Measurements from ENCODE around the gene RAB1B.
"Not testable (repeated sequence)": the region's sequence is repeated elsewhere in the genome, so short reads cannot be mapped to it uniquely, and the experiment has no call there.

RAB1B gene

GRCh38 chr11:66314561-66315497 lies 46.4 kb downstream of the RAB1B start:
- Histone ChIP-seq H3K9me3 (ENCODE audit: low read depth, low read length) (no peaks in the 10 kb centered on the region), H3K4me3 (peak overlapping the region; percentile 86), H3K27ac (peak overlapping the region; percentile 100; the same call in 1 of the 2 replicates), H3K36me3 (ENCODE audit: insufficient read depth, low read length) (no peaks in the 10 kb centered on the region), H3K9ac (ENCODE audit: insufficient read length) (no peak overlapping the region)
- TF ChIP-seq POLR2AphosphoS5 (IDR thresholded peaks at IDR 0.05; ENCODE audit: borderline replicate concordance, low read depth, low read length) (no peak; the same call in 1 of the 2 replicates), EZH2 (IDR thresholded peaks at IDR 0.05) (no peak), FOXP2 (optimal IDR thresholded peaks at IDR 0.05; ENCODE audit: control extremely low read depth, extremely low read length, insufficient read depth) (no peak)
- no peak for DNase-seq (ENCODE audit: low read depth, low spot score)

GRCh38 chr11:66315498-66315885 lies 47.1 kb downstream of the RAB1B start:
- H3K36me3 ChIP-seq (ENCODE audit: insufficient read depth, low read length) = no peaks in the 10 kb centered on the region
- DNase-seq (ENCODE audit: low read depth, low spot score) = no peak
- H3K9me3 ChIP-seq (ENCODE audit: low read depth, low read length) = no peaks in the 10 kb centered on the region
- TF ChIP-seq POLR2AphosphoS5 (IDR thresholded peaks at IDR 0.05; ENCODE audit: borderline replicate concordance, low read depth, low read length) = no peak
- TF ChIP-seq EZH2 (IDR thresholded peaks at IDR 0.05) = no peak
- TF ChIP-seq FOXP2 (optimal IDR thresholded peaks at IDR 0.05; ENCODE audit: control extremely low read depth, extremely low read length, insufficient read depth) = no peak
- H3K9ac ChIP-seq (ENCODE audit: insufficient read length) = peak overlapping the region; percentile 29
- H3K4me3 ChIP-seq = peak overlapping the region; percentile 86
- H3K27ac ChIP-seq = peak overlapping the region; percentile 100

GRCh38 chr11:66315921-66316811 lies 47.7 kb downstream of the RAB1B start:
- H3K9ac ChIP-seq (ENCODE audit: insufficient read length) = peak overlapping the region; percentile 83
- H3K9me3 ChIP-seq (ENCODE audit: low read depth, low read length) = no peaks in the 10 kb centered on the region
- peak overlapping the region; percentile 100 for H3K27ac ChIP-seq
- H3K36me3 ChIP-seq (ENCODE audit: insufficient read depth, low read length) = no peaks in the 10 kb centered on the region
- TF ChIP-seq FOXP2 (optimal IDR thresholded peaks at IDR 0.05; ENCODE audit: control extremely low read depth, extremely low read length, insufficient read depth) (no peak), EZH2 (IDR thresholded peaks at IDR 0.05) (no peak), POLR2AphosphoS5 (IDR thresholded peaks at IDR 0.05; ENCODE audit: borderline replicate concordance, low read depth, low read length) (no peak)
- no peak for DNase-seq (ENCODE audit: low read depth, low spot score)
- peak overlapping the region; percentile 86 for H3K4me3 ChIP-seq

GRCh38 chr11:66316849-66317251 lies 48.4 kb downstream of the RAB1B start, which contains the start of gene CD248:
Gene CD248, minus strand, starts transcription at chr11:66317044. Its CDS starts 17 bp downstream, at chr11:66317027.
- no peak for DNase-seq (ENCODE audit: low read depth, low spot score)
- H3K36me3 ChIP-seq (ENCODE audit: insufficient read depth, low read length) = no peaks in the 10 kb centered on the region
- peak within 1 kb of the TSS; percentile 83 for H3K9ac ChIP-seq (ENCODE audit: insufficient read length)
- TF ChIP-seq POLR2AphosphoS5 (IDR thresholded peaks at IDR 0.05; ENCODE audit: borderline replicate concordance, low read depth, low read length) (peak; percentile 85), FOXP2 (optimal IDR thresholded peaks at IDR 0.05; ENCODE audit: control extremely low read depth, extremely low read length, insufficient read depth) (no peak), EZH2 (IDR thresholded peaks at IDR 0.05) (no peak)
- peak within 1 kb of the TSS; percentile 86 for H3K4me3 ChIP-seq
- H3K27ac ChIP-seq = peak within 1 kb of the TSS; percentile 100
- no peaks in the 10 kb centered on the region for H3K9me3 ChIP-seq (ENCODE audit: low read depth, low read length)

GRCh38 chr11:66317322-66317722 lies 48.9 kb downstream of the RAB1B start:
- Histone ChIP-seq H3K9me3 (ENCODE audit: low read depth, low read length) (no peaks in the 10 kb centered on the region), H3K9ac (ENCODE audit: insufficient read length) (peak overlapping the region; percentile 83), H3K4me3 (peak overlapping the region; percentile 86), H3K27ac (peak overlapping the region; percentile 100), H3K36me3 (ENCODE audit: insufficient read depth, low read length) (no peaks in the 10 kb centered on the region)
- no peak for DNase-seq (ENCODE audit: low read depth, low spot score)
- no peak for TF ChIP-seq EZH2 (IDR thresholded peaks at IDR 0.05)
- no peak; the same call in 1 of the 2 replicates for TF ChIP-seq POLR2AphosphoS5 (IDR thresholded peaks at IDR 0.05; ENCODE audit: borderline replicate concordance, low read depth, low read length)
- TF ChIP-seq FOXP2 (optimal IDR thresholded peaks at IDR 0.05; ENCODE audit: control extremely low read depth, extremely low read length, insufficient read depth) = no peak

GRCh38 chr11:66317723-66318599 lies 49.5 kb downstream of the RAB1B start:
- TF ChIP-seq POLR2AphosphoS5 (IDR thresholded peaks at IDR 0.05; ENCODE audit: borderline replicate concordance, low read depth, low read length) (peak; percentile 78), FOXP2 (optimal IDR thresholded peaks at IDR 0.05; ENCODE audit: control extremely low read depth, extremely low read length, insufficient read depth) (no peak)
- peak overlapping the region; percentile 86 for H3K4me3 ChIP-seq
- peak; percentile 97 for DNase-seq (ENCODE audit: low read depth, low spot score)
- no peaks in the 10 kb centered on the region for H3K36me3 ChIP-seq (ENCODE audit: insufficient read depth, low read length)
- H3K9me3 ChIP-seq (ENCODE audit: low read depth, low read length) = no peaks in the 10 kb centered on the region
- peak overlapping the region; percentile 100 for H3K27ac ChIP-seq
- peak overlapping the region; percentile 83 for H3K9ac ChIP-seq (ENCODE audit: insufficient read length)

GRCh38 chr11:66318600-66318970 lies 50.1 kb downstream of the RAB1B start:
- no peak for DNase-seq (ENCODE audit: low read depth, low spot score)
- peak overlapping the region; percentile 100 for H3K27ac ChIP-seq
- no peaks in the 10 kb centered on the region for H3K36me3 ChIP-seq (ENCODE audit: insufficient read depth, low read length)
- peak overlapping the region; percentile 83 for H3K9ac ChIP-seq (ENCODE audit: insufficient read length)
- H3K9me3 ChIP-seq (ENCODE audit: low read depth, low read length) = no peaks in the 10 kb centered on the region
- TF ChIP-seq FOXP2 (optimal IDR thresholded peaks at IDR 0.05; ENCODE audit: control extremely low read depth, extremely low read length, insufficient read depth) = no peak
- TF ChIP-seq EZH2 (IDR thresholded peaks at IDR 0.05) = no peak
- no peak for TF ChIP-seq POLR2AphosphoS5 (IDR thresholded peaks at IDR 0.05; ENCODE audit: borderline replicate concordance, low read depth, low read length)
- peak overlapping the region; percentile 86 for H3K4me3 ChIP-seq

- not testable (repeated sequence) for H3K9ac ChIP-seq (ENCODE audit: insufficient read length); DNase-seq (ENCODE audit: low read depth, low spot score); H3K9me3 ChIP-seq (ENCODE audit: low read depth, low read length); H3K36me3 ChIP-seq (ENCODE audit: insufficient read depth, low read length); H3K4me3 ChIP-seq; H3K27ac ChIP-seq
These were observed 51.9 kb downstream of the RAB1B start for GRCh38 chr11:66320289-66320688.

- not testable (repeated sequence) for H3K9me3 ChIP-seq (ENCODE audit: low read depth, low read length); H3K9ac ChIP-seq (ENCODE audit: insufficient read length); DNase-seq (ENCODE audit: low read depth, low spot score); H3K4me3 ChIP-seq; H3K27ac ChIP-seq; H3K36me3 ChIP-seq (ENCODE audit: insufficient read depth, low read length)
These were observed 52.3 kb downstream of the RAB1B start for GRCh38 chr11:66320748-66321147.
